ENCODE data around the gene OR5AK2. TPM values are rescaled to one million over a fixed set of nuclear protein-coding genes. Genes with fewer than 3 reads are reported as not detected.

Gene OR5AK2
- total RNA-seq, 1 donor from 2014 or later: not detected

GRCh38 chr11:56967726-56968125 lies 21.0 kb upstream of the OR5AK2 start:
- no peaks in the 10 kb centered on the region for H3K4me1 Mint-ChIP-seq (ENCODE audit: unreplicated experiment)
- no peak for TF ChIP-seq CTCF (conservative IDR thresholded peaks at IDR 0.05)
- peaks cover 10% of the 10 kb centered on the region for H3K9me3 Mint-ChIP-seq
- no peaks in the 10 kb centered on the region for H3K27me3 Mint-ChIP-seq
- DNase-seq (ENCODE audit: extremely low spot score, unreplicated experiment): no peak
- no peak overlapping the region for H3K27ac Mint-ChIP-seq
- no peaks in the 10 kb centered on the region for H3K36me3 Mint-ChIP-seq
- H3K4me3 Mint-ChIP-seq: no peak overlapping the region

- TF ChIP-seq CTCF (conservative IDR thresholded peaks at IDR 0.05): no peak
- no peaks in the 10 kb centered on the region for H3K4me1 Mint-ChIP-seq (ENCODE audit: unreplicated experiment)
- no peak overlapping the region for H3K27ac Mint-ChIP-seq
- H3K27me3 Mint-ChIP-seq: no peaks in the 10 kb centered on the region
- no peak overlapping the region for H3K4me3 Mint-ChIP-seq
- peaks cover 10% of the 10 kb centered on the region for H3K9me3 Mint-ChIP-seq
- H3K36me3 Mint-ChIP-seq: no peaks in the 10 kb centered on the region
- DNase-seq (ENCODE audit: extremely low spot score, unreplicated experiment): no peak
These were observed 20.2 kb upstream of the OR5AK2 start for GRCh38 chr11:56968524-56968923.

- Mint-ChIP-seq H3K4me1 (ENCODE audit: unreplicated experiment) (no peaks in the 10 kb centered on the region), H3K4me3 (no peak overlapping the region), H3K27ac (no peak overlapping the region), H3K36me3 (no peaks in the 10 kb centered on the region), H3K9me3 (no peaks in the 10 kb centered on the region), H3K27me3 (no peaks in the 10 kb centered on the region)
- DNase-seq (ENCODE audit: extremely low spot score, unreplicated experiment): no peak
- TF ChIP-seq CTCF (conservative IDR thresholded peaks at IDR 0.05): no peak
These were observed 11.4 kb upstream of the OR5AK2 start for GRCh38 chr11:56977314-56977713.

GRCh38 chr11:56990702-56991101 lies 2.0 kb downstream of the OR5AK2 start:
- no peak for DNase-seq (ENCODE audit: extremely low spot score, unreplicated experiment)
- Mint-ChIP-seq H3K36me3 (no peaks in the 10 kb centered on the region), H3K4me1 (ENCODE audit: unreplicated experiment) (no peaks in the 10 kb centered on the region), H3K4me3 (no peak overlapping the region), H3K27ac (no peak overlapping the region), H3K27me3 (no peaks in the 10 kb centered on the region), H3K9me3 (peaks cover 1% of the 10 kb centered on the region)
- TF ChIP-seq CTCF (conservative IDR thresholded peaks at IDR 0.05): no peak

GRCh38 chr11:56994532-56994931 lies 5.8 kb downstream of the OR5AK2 start:
- Mint-ChIP-seq H3K4me3 (no peak overlapping the region), H3K36me3 (no peaks in the 10 kb centered on the region)
- TF ChIP-seq CTCF (conservative IDR thresholded peaks at IDR 0.05): no peak

More at GRCh38 chr11:56994532-56994931, 5.8 kb downstream of the OR5AK2 start:
- Mint-ChIP-seq H3K9me3 (peaks cover 10% of the 10 kb centered on the region), H3K27me3 (no peaks in the 10 kb centered on the region), H3K4me1 (ENCODE audit: unreplicated experiment) (no peaks in the 10 kb centered on the region), H3K27ac (no peak overlapping the region)
- DNase-seq (ENCODE audit: extremely low spot score, unreplicated experiment): no peak
